Vagina (tissue), 2 donors: ENCODE measurements around the gene SSU72. TPM values are rescaled to one million over a fixed set of nuclear protein-coding genes. Genes with fewer than 3 reads are reported as not detected.
"Not testable (repeated sequence)": the region's sequence is repeated elsewhere in the genome, so short reads cannot be mapped to it uniquely, and the experiment has no call there.

ENCODE experiments used
- DNase-seq, 2 donors: peaks; one replicate each; pipeline ENCODE4 v3.0.0-alpha.2; 2017; ENCODE audit errors: extremely low spot score in 2 of 2
- H3K27ac ChIP-seq: fragments of 200-600 bp; sonication (generic); one replicate; pipeline ENCODE4 v1.5.1; 2019
- H3K27me3 ChIP-seq: fragments of 200-600 bp; sonication (generic); one replicate; pipeline ENCODE4 v1.5.1; 2019
- H3K36me3 ChIP-seq, 2 donors: fragments of 200-600 bp; sonication (generic); one replicate each; pipeline ENCODE4 v1.5.1; 2017 to 2019
- H3K4me1 ChIP-seq: fragments of 200-600 bp; sonication (generic); one replicate; pipeline ENCODE4 v1.5.1; 2019
- H3K4me3 ChIP-seq, 2 donors: fragments of 200-600 bp; sonication (generic); 1 replicate in 1 of 2; 2 replicates in 1 of 2; pipeline ENCODE4 v1.5.1; 2016 to 2019
- H3K9me3 ChIP-seq: fragments of 200-600 bp; sonication (generic); one replicate; pipeline ENCODE4 v1.5.1; 2019
- CTCF ChIP-seq, 3 experiments: fragments of 450-650 bp in 2 of 3; fragments of 200-600 bp in 1 of 3; sonication (generic) in 1 of 3; IDR thresholded peaks; one replicate each; pipeline ENCODE4 v1.5.1; 2017 to 2019; ENCODE audit warnings: antibody characterized with exemption in 3 of 3, mild to moderate bottlenecking in 2 of 3, moderate library complexity in 2 of 3
- POLR2A ChIP-seq, 2 donors: fragments of 450-650 bp; IDR thresholded peaks; one replicate each; pipeline ENCODE4 v1.6.1; 2017; ENCODE audit warnings: antibody characterized with exemption in 2 of 2, mild to moderate bottlenecking in 2 of 2, moderate library complexity in 2 of 2
- POLR2AphosphoS5 ChIP-seq, 2 donors: sonication (generic); formaldehyde crosslinking; IDR thresholded peaks; one replicate each; pipeline ENCODE4 v1.9.0; 2017; ENCODE audit warnings: antibody characterized with exemption in 2 of 2, mild to moderate bottlenecking in 2 of 2, low read depth in 1 of 2; ENCODE audit not compliant: insufficient read depth in 1 of 2
- intact Hi-C: fragments of 100-400 bp; cut with DNase I; formaldehyde crosslinking; loops from one replicate; pipeline ENCODE4 v1.15.1; 2023
- total RNA-seq: library from RNA; depleted of rRNA; stranded (reverse); fragments of >200 nt; gene quantifications from one replicate; pipeline ENCODE4 v1.2.3, GENCODE V29; 2016

SSU72 gene
- total RNA-seq, 1 donor from 2014 or later, result 105 TPM

- Histone ChIP-seq H3K27me3 (no peaks in the 10 kb centered on the region), H3K27ac (no peak overlapping the region), H3K4me3 (no peak overlapping the region), H3K36me3 (no peaks in the 10 kb centered on the region), H3K9me3 (no peaks in the 10 kb centered on the region), H3K4me1 (peaks cover 11% of the 10 kb centered on the region)
- TF ChIP-seq CTCF (IDR thresholded peaks at IDR 0.05) (no peak), POLR2AphosphoS5 (IDR thresholded peaks at IDR 0.05; ENCODE audit: insufficient read depth in 1 of 2, low read depth in 1 of 2) (no peak), POLR2A (IDR thresholded peaks at IDR 0.05) (no peak)
- no peak for DNase-seq
- intact Hi-C loops, result no loop called here
These were observed 40.1 kb downstream of the SSU72 start for GRCh38 chr1:1534401-1535154.

GRCh38 chr1:1533894-1534291, 40.8 kb downstream of the SSU72 start:
- not testable (repeated sequence) for H3K36me3 ChIP-seq

GRCh38 chr1:1533176-1533893, 41.3 kb downstream of the SSU72 start:
- H3K27ac ChIP-seq, H3K27me3 ChIP-seq, DNase-seq, H3K36me3 ChIP-seq, H3K9me3 ChIP-seq, H3K4me1 ChIP-seq, intact Hi-C loops, H3K4me3 ChIP-seq: not testable (repeated sequence)

More at GRCh38 chr1:1533894-1534291, 40.8 kb downstream of the SSU72 start:
- H3K27ac ChIP-seq, H3K4me1 ChIP-seq, H3K27me3 ChIP-seq, H3K4me3 ChIP-seq, DNase-seq, H3K9me3 ChIP-seq, intact Hi-C loops: not testable (repeated sequence)

- Histone ChIP-seq H3K9me3 (no peaks in the 10 kb centered on the region), H3K27ac (no peak overlapping the region), H3K4me3 (no peak overlapping the region), H3K36me3 (peaks cover 0 to 6% of the 10 kb centered on the region in 2 donors), H3K4me1 (no peaks in the 10 kb centered on the region), H3K27me3 (no peaks in the 10 kb centered on the region)
- no peak for DNase-seq
- TF ChIP-seq POLR2A (IDR thresholded peaks at IDR 0.05), result no peak
- no peak for TF ChIP-seq POLR2AphosphoS5 (IDR thresholded peaks at IDR 0.05; ENCODE audit: insufficient read depth in 1 of 2, low read depth in 1 of 2)
- no peak for TF ChIP-seq CTCF (IDR thresholded peaks at IDR 0.05)
- intact Hi-C loops, result no loop called here
These were observed 42.7 kb downstream of the SSU72 start for GRCh38 chr1:1531947-1532346.

- TF ChIP-seq POLR2AphosphoS5 (IDR thresholded peaks at IDR 0.05; ENCODE audit: insufficient read depth in 1 of 2, low read depth in 1 of 2) (no peak), CTCF (IDR thresholded peaks at IDR 0.05) (no peak), POLR2A (IDR thresholded peaks at IDR 0.05) (no peak)
- DNase-seq, result no peak
- Histone ChIP-seq H3K27ac (no peak overlapping the region), H3K4me1 (no peaks in the 10 kb centered on the region), H3K27me3 (no peaks in the 10 kb centered on the region), H3K4me3 (no peak overlapping the region), H3K36me3 (peaks cover 0 to 6% of the 10 kb centered on the region in 2 donors), H3K9me3 (no peaks in the 10 kb centered on the region)
- intact Hi-C loops, result no loop called here
These were observed 44.7 kb downstream of the SSU72 start for GRCh38 chr1:1529936-1530335.

- H3K4me1 ChIP-seq, result no peaks in the 10 kb centered on the region
- H3K27me3 ChIP-seq, result no peaks in the 10 kb centered on the region
- H3K27ac ChIP-seq, result no peak overlapping the region
- no peaks in the 10 kb centered on the region for H3K9me3 ChIP-seq
- no peak for DNase-seq
- H3K36me3 ChIP-seq, result peaks cover 0 to 6% of the 10 kb centered on the region in 2 donors
- no peak overlapping the region for H3K4me3 ChIP-seq
- TF ChIP-seq POLR2AphosphoS5 (IDR thresholded peaks at IDR 0.05; ENCODE audit: insufficient read depth in 1 of 2, low read depth in 1 of 2), result no peak
- TF ChIP-seq POLR2A (IDR thresholded peaks at IDR 0.05), result no peak
- TF ChIP-seq CTCF (IDR thresholded peaks at IDR 0.05), result no peak
- intact Hi-C loops, result no loop called here
These were observed 45.3 kb downstream of the SSU72 start for GRCh38 chr1:1529321-1529720.
